ENCODE data around the gene LRRK2. TPM values are rescaled to one million over a fixed set of nuclear protein-coding genes. Genes with fewer than 3 reads are reported as not detected.

LRRK2 gene
- total RNA-seq, 1 donor from 2014 or later, result not detected

- Mint-ChIP-seq H3K36me3 (ENCODE audit: unreplicated experiment) (peaks cover 5% of the 10 kb centered on the region), H3K4me3 (ENCODE audit: unreplicated experiment) (no peak overlapping the region), H3K27me3 (ENCODE audit: unreplicated experiment) (no peaks in the 10 kb centered on the region), H3K27ac (ENCODE audit: unreplicated experiment) (no peak overlapping the region), H3K4me1 (ENCODE audit: low read depth, unreplicated experiment) (no peaks in the 10 kb centered on the region), H3K9me3 (ENCODE audit: unreplicated experiment) (no peaks in the 10 kb centered on the region)
- DNase-seq, result no peak
- TF ChIP-seq CTCF (IDR thresholded peaks at IDR 0.05; ENCODE audit: partially characterized antibody, unreplicated experiment), result no peak
Observed at GRCh38 chr12:40212566-40212965, 12.2 kb upstream of the LRRK2 start.

DNA sequence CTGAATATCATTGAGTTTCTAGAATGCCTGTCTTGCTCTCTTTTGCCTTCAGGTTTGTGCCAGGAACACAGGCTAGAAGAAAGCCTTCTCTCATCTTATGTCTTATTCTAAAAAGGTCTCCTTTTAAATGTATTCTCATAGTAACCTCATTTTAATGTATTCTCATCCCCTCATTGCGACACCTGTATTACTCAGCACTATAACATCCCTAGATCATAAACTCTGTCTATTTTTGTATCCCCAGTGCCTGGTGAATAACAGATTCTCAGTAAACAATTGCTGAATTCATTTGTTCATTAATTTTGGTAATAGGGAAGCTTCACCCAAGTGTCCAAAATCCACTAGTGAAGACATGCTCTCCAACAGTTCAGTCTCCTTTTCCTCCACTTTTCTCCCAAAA is 8.8 kb upstream of the LRRK2 start:
- Mint-ChIP-seq H3K4me1 (ENCODE audit: low read depth, unreplicated experiment) (no peaks in the 10 kb centered on the region), H3K9me3 (ENCODE audit: unreplicated experiment) (no peaks in the 10 kb centered on the region), H3K36me3 (ENCODE audit: unreplicated experiment) (peaks cover 5% of the 10 kb centered on the region), H3K27ac (ENCODE audit: unreplicated experiment) (no peak overlapping the region), H3K4me3 (ENCODE audit: unreplicated experiment) (no peak overlapping the region), H3K27me3 (ENCODE audit: unreplicated experiment) (no peaks in the 10 kb centered on the region)
- TF ChIP-seq CTCF (IDR thresholded peaks at IDR 0.05; ENCODE audit: partially characterized antibody, unreplicated experiment), result no peak
- no peak for DNase-seq

DNA sequence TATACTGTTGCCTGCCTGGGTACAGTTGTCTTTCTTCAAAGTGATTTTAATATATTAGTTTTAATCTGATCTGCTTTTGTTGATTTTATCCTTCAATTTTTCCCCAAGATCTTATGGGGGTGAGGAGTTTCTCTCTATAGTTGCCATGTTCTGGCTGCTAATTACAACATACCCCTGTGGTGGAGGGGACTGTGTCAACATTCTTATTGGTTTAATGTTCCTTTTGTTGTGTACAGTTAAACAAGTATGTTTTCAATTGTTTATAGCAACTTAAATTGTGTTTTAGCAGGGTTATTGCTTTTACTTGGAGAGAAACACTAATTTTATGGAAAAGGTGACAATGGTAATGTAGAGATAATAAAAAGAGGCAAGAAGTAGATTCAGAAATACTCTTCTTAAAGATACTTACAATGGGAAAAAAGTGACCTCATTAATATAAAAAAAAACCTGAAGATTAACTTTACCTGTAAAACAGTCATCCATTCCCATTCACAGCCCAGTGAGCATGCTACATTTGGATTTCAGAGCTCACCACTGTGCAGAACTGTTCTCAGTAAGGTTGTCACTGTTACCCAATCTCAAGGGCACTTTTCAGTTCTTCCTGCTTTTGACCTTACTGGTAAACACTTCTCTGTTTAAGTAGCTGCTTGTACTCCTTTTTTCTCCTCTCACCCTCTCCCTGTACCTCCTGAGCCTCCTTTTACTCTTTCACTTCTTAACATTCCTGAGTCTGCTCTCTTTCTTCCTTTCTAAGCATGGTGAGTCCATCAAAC is 8.1 kb upstream of the LRRK2 start:
- Mint-ChIP-seq H3K4me3 (ENCODE audit: unreplicated experiment) (no peak overlapping the region), H3K27me3 (ENCODE audit: unreplicated experiment) (no peaks in the 10 kb centered on the region), H3K4me1 (ENCODE audit: low read depth, unreplicated experiment) (no peaks in the 10 kb centered on the region), H3K9me3 (ENCODE audit: unreplicated experiment) (no peaks in the 10 kb centered on the region), H3K27ac (ENCODE audit: unreplicated experiment) (no peak overlapping the region), H3K36me3 (ENCODE audit: unreplicated experiment) (peaks cover 5% of the 10 kb centered on the region)
- TF ChIP-seq CTCF (IDR thresholded peaks at IDR 0.05; ENCODE audit: partially characterized antibody, unreplicated experiment), result no peak
- DNase-seq, result no peak

GRCh38 chr12:40219760-40220159 is 5.0 kb upstream of the LRRK2 start:
- Mint-ChIP-seq H3K27me3 (ENCODE audit: unreplicated experiment) (peaks cover 5% of the 10 kb centered on the region), H3K36me3 (ENCODE audit: unreplicated experiment) (no peaks in the 10 kb centered on the region), H3K4me1 (ENCODE audit: low read depth, unreplicated experiment) (no peaks in the 10 kb centered on the region), H3K9me3 (ENCODE audit: unreplicated experiment) (no peaks in the 10 kb centered on the region), H3K4me3 (ENCODE audit: unreplicated experiment) (no peak overlapping the region), H3K27ac (ENCODE audit: unreplicated experiment) (no peak overlapping the region)
- DNase-seq, result no peak
- TF ChIP-seq CTCF (IDR thresholded peaks at IDR 0.05; ENCODE audit: partially characterized antibody, unreplicated experiment), result no peak

GRCh38 chr12:40222247-40222646 is 2.5 kb upstream of the LRRK2 start:
- Mint-ChIP-seq H3K36me3 (ENCODE audit: unreplicated experiment) (no peaks in the 10 kb centered on the region), H3K27ac (ENCODE audit: unreplicated experiment) (no peak overlapping the region), H3K4me1 (ENCODE audit: low read depth, unreplicated experiment) (no peaks in the 10 kb centered on the region), H3K27me3 (ENCODE audit: unreplicated experiment) (peaks cover 5% of the 10 kb centered on the region), H3K9me3 (ENCODE audit: unreplicated experiment) (peaks cover under 1% of the 10 kb centered on the region), H3K4me3 (ENCODE audit: unreplicated experiment) (no peak overlapping the region)
- no peak for TF ChIP-seq CTCF (IDR thresholded peaks at IDR 0.05; ENCODE audit: partially characterized antibody, unreplicated experiment)
- DNase-seq, result no peak

All from glutamatergic neuron (in vitro differentiated cells).